Endothelial cell of umbilical vein (primary cell): Measurements from ENCODE around the gene RNF213. TPM values are rescaled to one million over a fixed set of nuclear protein-coding genes. Genes with fewer than 3 reads are reported as not detected.
"Not testable (repeated sequence)": the region's sequence is repeated elsewhere in the genome, so short reads cannot be mapped to it uniquely, and the experiment has no call there.

Experiments used
- BruUV-seq: library from RNA; stranded (reverse); fragments of 400-500 nt; replicated peaks from 2 replicates; lab custom pipeline; 2021; lab: Mats Ljungman, UMichigan
- CTCF ChIA-PET: fragments of 300-600, 350-600 bp; sonication (Branson Sonifier 250); formaldehyde crosslinking; loops from one replicate; lab custom pipeline; 2021; ENCODE audit warnings: antibody characterized with exemption, inconsistent platforms; lab: Charles Lee
- POLR2A ChIA-PET: fragments of 300-600, 350-600 bp; sonication (Branson Sonifier 250); formaldehyde crosslinking; loops from one replicate; lab custom pipeline; 2021; ENCODE audit warnings: antibody characterized with exemption, inconsistent platforms; lab: Charles Lee
- DNase-seq: peaks from one replicate; pipeline ENCODE4 v3.0.0-alpha.2; 2011; ENCODE audit warnings: low read depth, low spot score
- FAIRE-seq: peaks from 2 replicates; lab custom pipeline; 2011; peaks lifted over from hg19 to GRCh38; lab: Jason Lieb, UNC
- H2AFZ ChIP-seq: 2 replicates; pipeline ENCODE4 v1.6.0; 2012; ENCODE audit warnings: low read depth, low read length, control low read depth, inconsistent platforms
- H3K27ac ChIP-seq: 2 replicates; pipeline ENCODE4 v1.5.1; 2011; ENCODE audit warnings: low read depth, mild to moderate bottlenecking, control low read depth, low read length, moderate library complexity; ENCODE audit not compliant: insufficient read depth
- H3K27me3 ChIP-seq, 2 experiments: 2 replicates each; pipeline versions ENCODE4 v1.6.0 to v1.6.1; 2011; ENCODE audit warnings: low read length in 2 of 2, mixed read lengths in 1 of 2; ENCODE audit not compliant: control insufficient read depth in 2 of 2, insufficient read depth in 2 of 2
- H3K36me3 ChIP-seq, 2 experiments: 2 replicates in 1 of 2; 3 replicates in 1 of 2; pipeline ENCODE4 v1.5.1; 2011; ENCODE audit warnings: low read length in 2 of 2, mild to moderate bottlenecking in 1 of 2, moderate library complexity in 1 of 2; ENCODE audit not compliant: control insufficient read depth in 2 of 2, insufficient read depth in 2 of 2; ENCODE audit errors: extremely low read depth in 1 of 2
- H3K4me1 ChIP-seq: 3 replicates; pipeline ENCODE4 v1.5.1; 2011; ENCODE audit warnings: mild to moderate bottlenecking, low read length; ENCODE audit not compliant: control insufficient read depth, insufficient read depth; ENCODE audit errors: extremely low read depth
- H3K4me2 ChIP-seq: 2 replicates; pipeline ENCODE4 v1.6.1; 2011; ENCODE audit warnings: low read length, control low read depth, mixed read lengths; ENCODE audit not compliant: insufficient read depth
- H3K4me3 ChIP-seq, 3 experiments: fragments of 200-600 bp in 1 of 3; sonication (generic), shearing (Covaris generic) in 1 of 3; replicated peaks in 1 of 3; 2 replicates each; pipeline ENCODE4 v1.5.1; 2011 to 2016; ENCODE audit warnings: control low read depth in 3 of 3, low read length in 3 of 3, mild to moderate bottlenecking in 2 of 3, inconsistent platforms in 1 of 3, low read depth in 1 of 3, moderate library complexity in 1 of 3; ENCODE audit not compliant: insufficient read depth in 1 of 3
- H3K79me2 ChIP-seq: 2 replicates; pipeline ENCODE4 v1.6.0; 2012; ENCODE audit warnings: low read length, inconsistent platforms; ENCODE audit not compliant: control insufficient read depth, insufficient read depth
- H3K9ac ChIP-seq: replicated peaks from 2 replicates; pipeline ENCODE3; 2011; ENCODE audit warnings: low read length, control low read depth; ENCODE audit not compliant: insufficient read depth; ENCODE audit errors: extremely low read depth
- H3K9me1 ChIP-seq: replicated peaks from 3 replicates; pipeline ENCODE4 v1.6.0; 2011; ENCODE audit warnings: mild to moderate bottlenecking, low read length; ENCODE audit not compliant: control insufficient read depth, insufficient read depth; ENCODE audit errors: extremely low read depth
- H3K9me3 ChIP-seq: replicated peaks from 2 replicates; pipeline ENCODE4 v1.5.1; 2012; ENCODE audit warnings: low read length, inconsistent platforms; ENCODE audit not compliant: control insufficient read depth, insufficient read depth
- H4K20me1 ChIP-seq: replicated peaks from 2 replicates; pipeline ENCODE3; 2011; ENCODE audit warnings: mild to moderate bottlenecking, low read length; ENCODE audit not compliant: control insufficient read depth, insufficient read depth; ENCODE audit errors: extremely low read depth
- CTCF ChIP-seq, 2 donors: IDR thresholded peaks; 1 replicate in 1 of 2; 2 replicates in 1 of 2; pipeline ENCODE4 v1.5.1; 2011; ENCODE audit warnings: low read length in 2 of 2, mild to moderate bottlenecking in 2 of 2, moderate library complexity in 2 of 2, control low read depth in 1 of 2, inconsistent platforms in 1 of 2, low read depth in 1 of 2; ENCODE audit not compliant: insufficient read depth in 1 of 2; ENCODE audit errors: extremely low read depth in 1 of 2
- EZH2 ChIP-seq: IDR thresholded peaks from 2 replicates; pipeline ENCODE4 v1.6.1; 2012; ENCODE audit warnings: borderline replicate concordance, low read depth, mild to moderate bottlenecking, moderate library complexity, low read length, inconsistent platforms; ENCODE audit not compliant: severe bottlenecking
- FOS ChIP-seq: IDR thresholded peaks from 2 replicates; pipeline ENCODE4 v1.6.1; 2011; ENCODE audit warnings: mild to moderate bottlenecking, low read length, moderate library complexity, borderline replicate concordance; ENCODE audit not compliant: insufficient read depth
- GATA2 ChIP-seq: IDR thresholded peaks from 2 replicates; pipeline ENCODE4 v1.7.0; 2011; ENCODE audit warnings: low read depth, mild to moderate bottlenecking, moderate library complexity, mixed read lengths, low read length; ENCODE audit not compliant: insufficient read length, insufficient read depth
- JUN ChIP-seq: IDR thresholded peaks from 2 replicates; pipeline ENCODE4 v1.6.1; 2011; ENCODE audit warnings: borderline replicate concordance, low read depth; ENCODE audit not compliant: insufficient read length, insufficient read depth
- MYC ChIP-seq: IDR thresholded peaks from one replicate; pipeline ENCODE4 v1.6.1; 2011; ENCODE audit warnings: mild to moderate bottlenecking, low read depth, low read length
- POLR2A ChIP-seq: IDR thresholded peaks from 2 replicates; pipeline ENCODE4 v1.6.1; 2012; ENCODE audit warnings: low read depth, mild to moderate bottlenecking, control low read depth, low read length
- POLR2AphosphoS5 ChIP-seq: IDR thresholded peaks from 2 replicates; pipeline ENCODE4 v1.6.1; 2012; ENCODE audit warnings: low read depth, mild to moderate bottlenecking, control low read depth, low read length, moderate library complexity; ENCODE audit not compliant: insufficient read depth
- dilution Hi-C: fragments of 300-500 bp; cut with MboI; formaldehyde crosslinking; loops from one replicate; pipeline ENCODE4 v1.15.0; 2019; ENCODE audit warnings: low sequenced_read_pairs; ENCODE audit not compliant: extremely low pct_ligation_motif_present
- intact Hi-C: fragments of 100-400 bp; cut with micrococcal nuclease; formaldehyde crosslinking; loops from one replicate; pipeline ENCODE4 v1.10.0; 2022
- polyA plus RNA-seq, 4 experiments: library from polyadenylated mRNA; depleted of rRNA in 3 of 4; stranded (reverse) in 3 of 4; unstranded in 1 of 4; fragments of >200 nt; gene quantifications; 2 replicates each; pipeline versions ENCODE4 v1.2.1 to v1.2.3, GENCODE V29; 2011 to 2012; ENCODE audit warnings: missing spikeins in 1 of 4
- total RNA-seq: library from RNA; stranded (reverse); gene quantifications from 2 replicates; pipeline ENCODE4 v1.2.3, GENCODE V29; 2021
- TF ChIP-seq, protein P1 (sequence below): IDR thresholded peaks from 2 replicates; pipeline ENCODE4 v1.6.1; 2011; ENCODE audit not compliant: insufficient read depth, insufficient read length

Gene RNF213
- total and polyA plus RNA-seq, 2 donors (not counting 3 experiments of a cell fraction or from before 2014, with no cell fraction given) = 36.5 to 116 TPM

- Histone ChIP-seq H3K4me1 (no peaks in the 10 kb centered on the region), H3K9me1 (no peaks in the 10 kb centered on the region), H3K79me2 (no peaks in the 10 kb centered on the region), H3K9ac (no peak overlapping the region), H3K36me3 (peaks cover 9 to 48% of the 10 kb centered on the region in 2 experiments), H4K20me1 (no peaks in the 10 kb centered on the region), H3K4me2 (no peak overlapping the region), H3K27me3 (no peaks in the 10 kb centered on the region), H3K9me3 (no peaks in the 10 kb centered on the region), H3K27ac (no peak overlapping the region), H2AFZ (no peak overlapping the region), H3K4me3 (no peak overlapping the region)
- DNase-seq (no peak), FAIRE-seq (no peak)
- dilution Hi-C loops = no loop called here
- intact Hi-C loops = no loop called here
- POLR2A ChIA-PET = no interaction called here
- no peak for TF ChIP-seq POLR2A
- no peak for TF ChIP-seq GATA2
- no peak for TF ChIP-seq EZH2
- TF ChIP-seq, protein P1, sequence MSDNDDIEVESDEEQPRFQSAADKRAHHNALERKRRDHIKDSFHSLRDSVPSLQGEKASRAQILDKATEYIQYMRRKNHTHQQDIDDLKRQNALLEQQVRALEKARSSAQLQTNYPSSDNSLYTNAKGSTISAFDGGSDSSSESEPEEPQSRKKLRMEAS = no peak
- no peak for TF ChIP-seq JUN
- TF ChIP-seq CTCF (IDR thresholded peaks at IDR 0.05; ENCODE audit: extremely low read depth in 1 of 2, insufficient read depth in 1 of 2, low read depth in 1 of 2, low read length in 2 of 2) = no peak
- no peak for TF ChIP-seq FOS
- no peak for TF ChIP-seq POLR2AphosphoS5
- TF ChIP-seq MYC = no peak
- BruUV-seq = no TSS peak
- CTCF ChIA-PET = interaction anchor here (1.6 kb wide), 1 partner anchor 103 kb away, joined by 5 read pairs; no protein-coding TSS in a partner anchor
Measured at GRCh38 chr17:80297996-80298560, 37.4 kb downstream of the RNF213 start.

DNA sequence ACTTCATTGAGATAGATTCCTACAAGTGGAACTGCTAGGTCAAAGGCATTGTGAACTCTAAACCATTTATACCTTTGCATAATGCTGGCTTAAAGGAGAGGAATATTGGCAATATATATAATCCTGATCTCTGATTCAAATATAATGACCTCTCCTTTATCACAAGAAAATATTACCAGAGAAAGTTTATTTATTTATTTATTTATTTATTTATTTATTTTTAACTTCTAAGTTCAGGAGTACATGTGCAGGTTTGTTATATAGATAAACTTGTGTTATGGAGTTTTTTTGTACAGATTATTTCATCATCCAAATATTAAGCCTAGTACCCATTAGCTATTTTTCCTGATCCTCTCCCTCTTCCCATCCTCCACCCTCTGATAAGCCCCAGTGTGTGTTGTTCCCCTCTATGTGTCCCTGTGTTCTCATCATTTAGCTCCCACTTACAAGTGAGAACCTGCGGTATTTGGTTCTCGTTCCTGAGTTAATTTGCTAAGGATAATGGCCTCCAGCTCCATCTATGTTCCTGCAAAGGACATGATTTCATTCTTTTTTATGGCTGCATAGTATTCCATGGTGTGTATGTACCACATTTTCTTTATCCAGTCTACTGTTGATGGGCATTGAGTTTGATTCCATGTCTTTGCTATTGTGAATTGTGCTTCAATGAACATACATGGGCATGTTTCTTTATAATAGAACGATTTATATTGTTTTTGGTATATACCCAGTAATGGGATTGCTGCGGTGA is 38.9 kb downstream of the RNF213 start:
- H3K4me1 ChIP-seq, DNase-seq, BruUV-seq, H2AFZ ChIP-seq, POLR2A ChIA-PET, H3K4me2 ChIP-seq, H3K9me1 ChIP-seq, H3K27me3 ChIP-seq, H3K4me3 ChIP-seq, H3K9me3 ChIP-seq, dilution Hi-C loops, H3K9ac ChIP-seq, H4K20me1 ChIP-seq, H3K79me2 ChIP-seq, H3K27ac ChIP-seq, FAIRE-seq, intact Hi-C loops: not testable (repeated sequence)
- peaks cover 12 to 45% of the 10 kb centered on the region in 2 experiments for H3K36me3 ChIP-seq
- CTCF ChIA-PET = interaction anchor here (2.0 kb wide), 1 partner anchor 104 kb away, joined by 6 read pairs; no protein-coding TSS in a partner anchor
